ENCODE data around the gene RXRG.
"Not testable (repeated sequence)": the region's sequence is repeated elsewhere in the genome, so short reads cannot be mapped to it uniquely, and the experiment has no call there.

The RXRG gene

DNA sequence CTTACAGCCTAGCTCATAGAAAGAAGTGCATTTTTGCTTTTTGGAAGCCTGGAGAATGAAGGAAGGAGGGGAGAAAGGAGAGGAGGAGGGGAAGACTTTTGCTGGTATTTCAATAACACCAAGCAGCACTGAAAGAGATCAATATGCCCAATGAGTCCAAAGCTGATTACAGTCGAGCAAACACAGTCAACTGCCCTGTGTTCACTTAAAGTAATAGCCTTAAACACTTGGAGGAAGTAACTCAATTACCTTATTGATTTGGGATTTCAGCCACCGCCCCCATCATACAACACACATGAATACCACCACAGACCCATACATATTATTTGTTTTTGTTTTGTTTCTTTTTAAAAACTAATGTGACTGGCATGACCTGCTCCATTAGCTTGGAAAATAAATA, 23.3 kb upstream of the RXRG start:
- Histone ChIP-seq H3K27ac (ENCODE audit: low read length) (no peak overlapping the region), H3K4me1 (ENCODE audit: insufficient read depth, low read length) (no peaks in the 10 kb centered on the region), H2AFZ (ENCODE audit: low read depth, low read length) (no peak overlapping the region), H3K4me3 (ENCODE audit: low read depth in 1 of 2, low read length in 2 of 2) (no peak overlapping the region), H3K4me2 (ENCODE audit: insufficient read depth, low read length) (no peak overlapping the region), H4K20me1 (ENCODE audit: insufficient read depth, low read length) (0 out of 2 replicates have a peak, but pooled peaks cover 2% of the 10 kb centered on the region), H3K27me3 (ENCODE audit: insufficient read depth, low read length, poor library complexity) (peaks cover 32% of the 10 kb centered on the region), H3K9me3 (ENCODE audit: insufficient read depth, low read length, severe bottlenecking) (no peaks in the 10 kb centered on the region), H3K79me2 (ENCODE audit: insufficient read depth, low read length) (no peaks in the 10 kb centered on the region), H3K9ac (ENCODE audit: low read depth, low read length) (no peak overlapping the region), H3K36me3 (ENCODE audit: insufficient read depth, low read length) (no peaks in the 10 kb centered on the region)
- no peak for ATAC-seq (ENCODE audit: insufficient read depth, low read depth)
- no peak for TF ChIP-seq EZH2 (IDR thresholded peaks at IDR 0.05; ENCODE audit: borderline replicate concordance, low read depth, low read length, severe bottlenecking)
- TF ChIP-seq, protein P1, sequence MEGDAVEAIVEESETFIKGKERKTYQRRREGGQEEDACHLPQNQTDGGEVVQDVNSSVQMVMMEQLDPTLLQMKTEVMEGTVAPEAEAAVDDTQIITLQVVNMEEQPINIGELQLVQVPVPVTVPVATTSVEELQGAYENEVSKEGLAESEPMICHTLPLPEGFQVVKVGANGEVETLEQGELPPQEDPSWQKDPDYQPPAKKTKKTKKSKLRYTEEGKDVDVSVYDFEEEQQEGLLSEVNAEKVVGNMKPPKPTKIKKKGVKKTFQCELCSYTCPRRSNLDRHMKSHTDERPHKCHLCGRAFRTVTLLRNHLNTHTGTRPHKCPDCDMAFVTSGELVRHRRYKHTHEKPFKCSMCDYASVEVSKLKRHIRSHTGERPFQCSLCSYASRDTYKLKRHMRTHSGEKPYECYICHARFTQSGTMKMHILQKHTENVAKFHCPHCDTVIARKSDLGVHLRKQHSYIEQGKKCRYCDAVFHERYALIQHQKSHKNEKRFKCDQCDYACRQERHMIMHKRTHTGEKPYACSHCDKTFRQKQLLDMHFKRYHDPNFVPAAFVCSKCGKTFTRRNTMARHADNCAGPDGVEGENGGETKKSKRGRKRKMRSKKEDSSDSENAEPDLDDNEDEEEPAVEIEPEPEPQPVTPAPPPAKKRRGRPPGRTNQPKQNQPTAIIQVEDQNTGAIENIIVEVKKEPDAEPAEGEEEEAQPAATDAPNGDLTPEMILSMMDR (IDR thresholded peaks at IDR 0.05; ENCODE audit: borderline replicate concordance, extremely low read depth, low read length, poor library complexity, severe bottlenecking): no peak
- DNase-seq: no peak

GRCh38 chr1:165467706-165468105, 22.8 kb upstream of the RXRG start:
- Histone ChIP-seq H4K20me1 (ENCODE audit: insufficient read depth, low read length) (0 out of 2 replicates have a peak, but pooled peaks cover 2% of the 10 kb centered on the region), H3K4me1 (ENCODE audit: insufficient read depth, low read length) (no peaks in the 10 kb centered on the region), H3K9ac (ENCODE audit: low read depth, low read length) (no peak overlapping the region), H3K27me3 (ENCODE audit: insufficient read depth, low read length, poor library complexity) (peaks cover 30% of the 10 kb centered on the region), H3K4me2 (ENCODE audit: insufficient read depth, low read length) (no peak overlapping the region), H3K79me2 (ENCODE audit: insufficient read depth, low read length) (no peaks in the 10 kb centered on the region), H2AFZ (ENCODE audit: low read depth, low read length) (no peak overlapping the region), H3K36me3 (ENCODE audit: insufficient read depth, low read length) (no peaks in the 10 kb centered on the region), H3K9me3 (ENCODE audit: insufficient read depth, low read length, severe bottlenecking) (no peaks in the 10 kb centered on the region), H3K4me3 (ENCODE audit: low read depth in 1 of 2, low read length in 2 of 2) (no peak overlapping the region), H3K27ac (ENCODE audit: low read length) (no peak overlapping the region)
- DNase-seq: no peak
- no peak for TF ChIP-seq EZH2 (IDR thresholded peaks at IDR 0.05; ENCODE audit: borderline replicate concordance, low read depth, low read length, severe bottlenecking)
- ATAC-seq (ENCODE audit: insufficient read depth, low read depth): no peak

GRCh38 chr1:165463978-165464377, 19.1 kb upstream of the RXRG start:
- ATAC-seq (ENCODE audit: insufficient read depth, low read depth): no peak
- peaks cover 22% of the 10 kb centered on the region for H3K27me3 ChIP-seq (ENCODE audit: insufficient read depth, low read length, poor library complexity)
- H2AFZ ChIP-seq (ENCODE audit: low read depth, low read length): no peak overlapping the region
- H3K79me2 ChIP-seq (ENCODE audit: insufficient read depth, low read length): no peaks in the 10 kb centered on the region
- no peaks in the 10 kb centered on the region for H3K9me3 ChIP-seq (ENCODE audit: insufficient read depth, low read length, severe bottlenecking)
- H4K20me1 ChIP-seq (ENCODE audit: insufficient read depth, low read length): 0 out of 2 replicates have a peak, but pooled peaks cover 2% of the 10 kb centered on the region
- H3K36me3 ChIP-seq (ENCODE audit: insufficient read depth, low read length): no peaks in the 10 kb centered on the region
- H3K9ac ChIP-seq (ENCODE audit: low read depth, low read length): no peak overlapping the region
- no peak for DNase-seq
- H3K27ac ChIP-seq (ENCODE audit: low read length): no peak overlapping the region
- TF ChIP-seq, protein P1 (IDR thresholded peaks at IDR 0.05; ENCODE audit: borderline replicate concordance, extremely low read depth, low read length, poor library complexity, severe bottlenecking): no peak
- TF ChIP-seq EZH2 (IDR thresholded peaks at IDR 0.05; ENCODE audit: borderline replicate concordance, low read depth, low read length, severe bottlenecking): no peak
- no peaks in the 10 kb centered on the region for H3K4me1 ChIP-seq (ENCODE audit: insufficient read depth, low read length)
- H3K4me3 ChIP-seq (ENCODE audit: low read depth in 1 of 2, low read length in 2 of 2): no peak overlapping the region
- no peak overlapping the region for H3K4me2 ChIP-seq (ENCODE audit: insufficient read depth, low read length)

- H3K4me3 ChIP-seq (ENCODE audit: low read depth in 1 of 2, low read length in 2 of 2); H3K79me2 ChIP-seq (ENCODE audit: insufficient read depth, low read length); H3K4me1 ChIP-seq (ENCODE audit: insufficient read depth, low read length); H3K4me2 ChIP-seq (ENCODE audit: insufficient read depth, low read length); H3K9ac ChIP-seq (ENCODE audit: low read depth, low read length); H3K27ac ChIP-seq (ENCODE audit: low read length); DNase-seq; H3K36me3 ChIP-seq (ENCODE audit: insufficient read depth, low read length); ATAC-seq (ENCODE audit: insufficient read depth, low read depth); H4K20me1 ChIP-seq (ENCODE audit: insufficient read depth, low read length); H2AFZ ChIP-seq (ENCODE audit: low read depth, low read length); H3K9me3 ChIP-seq (ENCODE audit: insufficient read depth, low read length, severe bottlenecking): not testable (repeated sequence)
- peaks cover 35% of the 10 kb centered on the region for H3K27me3 ChIP-seq (ENCODE audit: insufficient read depth, low read length, poor library complexity)
These were observed 14.8 kb upstream of the RXRG start for GRCh38 chr1:165459683-165460082.
